OCI-LY3 (cell line): ENCODE results near the gene RHOD.
A peak's percentile ranks its signal among the peaks of the same experiment; 100 is the strongest.

Experiments
- H2AFZ ChIP-seq: fragments of 200-600, 300-600 bp; shearing (Covaris generic); 2 replicates; pipeline ENCODE4 v1.6.0; 2014; ENCODE audit warnings: antibody characterized with exemption, low read depth, low read length
- H3K27ac ChIP-seq: fragments of 200-600, 300-600 bp; sonication (generic); 2 replicates; pipeline ENCODE4 v1.5.1; 2014; ENCODE audit warnings: mild to moderate bottlenecking, low read length, moderate library complexity, mixed read lengths
- H3K27me3 ChIP-seq: fragments of 200-600, 300-600 bp; sonication (generic); 2 replicates; pipeline ENCODE4 v1.6.1; 2014; ENCODE audit warnings: low read depth, low read length, mixed read lengths
- H3K36me3 ChIP-seq: fragments of 200-600, 300-600 bp; sonication (generic); replicated peaks from 2 replicates; pipeline ENCODE3; 2014; ENCODE audit warnings: low read depth, low read length, mixed read lengths
- H3K4me1 ChIP-seq: fragments of 300-600, 200-600 bp; sonication (generic); 2 replicates; pipeline ENCODE4 v1.6.1; 2014; ENCODE audit warnings: low read length, mixed read lengths
- H3K4me2 ChIP-seq: fragments of 200-600, 300-600 bp; sonication (generic); 2 replicates; pipeline ENCODE4 v1.6.1; 2014; ENCODE audit warnings: low read length, mixed read lengths
- H3K4me3 ChIP-seq: fragments of 300-600, 200-600 bp; sonication (generic); 2 replicates; pipeline ENCODE4 v1.5.1; 2014; ENCODE audit warnings: antibody characterized with exemption, mild to moderate bottlenecking, low read length, moderate library complexity
- H3K79me2 ChIP-seq: fragments of 300-600, 200-600 bp; shearing (Covaris generic); 2 replicates; pipeline ENCODE4 v1.6.1; 2014; ENCODE audit warnings: mild to moderate bottlenecking, low read length, mixed read lengths
- H3K9ac ChIP-seq: fragments of 300-600, 200-600 bp; shearing (Covaris generic); 2 replicates; pipeline ENCODE4 v1.6.0; 2014; ENCODE audit warnings: mild to moderate bottlenecking, low read length, moderate library complexity
- H3K9me3 ChIP-seq: fragments of 200-600, 300-600 bp; shearing (Covaris generic); 2 replicates; pipeline ENCODE4 v1.6.1; 2014; ENCODE audit warnings: low read length, mixed read lengths; ENCODE audit not compliant: insufficient read depth
- H4K20me1 ChIP-seq: fragments of 200-600, 300-600 bp; sonication (generic); 2 replicates; pipeline ENCODE4 v1.6.1; 2016; ENCODE audit warnings: low read length, mixed read lengths; ENCODE audit not compliant: insufficient read depth
- EZH2phosphoT487 ChIP-seq: fragments of 200-600 bp; shearing (Covaris generic); IDR thresholded peaks from 2 replicates; pipeline ENCODE4 v1.6.1; 2018; ENCODE audit warnings: antibody characterized with exemption, mixed run types, low read depth
- TF ChIP-seq, protein P1 (sequence below): fragments of 200-600, 300-600 bp; sonication (generic); IDR thresholded peaks from 2 replicates; pipeline ENCODE4 v1.5.1; 2014; ENCODE audit warnings: antibody characterized with exemption, low read length, low read depth

Gene RHOD

GRCh38 chr11:67118181-67118766 lies 61.6 kb downstream of the RHOD start:
- Histone ChIP-seq H3K4me2 (peak overlapping the region; percentile 82), H4K20me1 (peaks cover 19% of the 10 kb centered on the region), H3K4me3 (peak overlapping the region; percentile 83), H3K9ac (peak overlapping the region; percentile 96), H3K27me3 (no peaks in the 10 kb centered on the region), H3K79me2 (peaks cover 56% of the 10 kb centered on the region), H3K27ac (peak overlapping the region; percentile 88), H3K9me3 (no peaks in the 10 kb centered on the region), H2AFZ (no peak overlapping the region), H3K36me3 (peaks cover 22% of the 10 kb centered on the region), H3K4me1 (peaks cover 51% of the 10 kb centered on the region)
- TF ChIP-seq, protein P1, sequence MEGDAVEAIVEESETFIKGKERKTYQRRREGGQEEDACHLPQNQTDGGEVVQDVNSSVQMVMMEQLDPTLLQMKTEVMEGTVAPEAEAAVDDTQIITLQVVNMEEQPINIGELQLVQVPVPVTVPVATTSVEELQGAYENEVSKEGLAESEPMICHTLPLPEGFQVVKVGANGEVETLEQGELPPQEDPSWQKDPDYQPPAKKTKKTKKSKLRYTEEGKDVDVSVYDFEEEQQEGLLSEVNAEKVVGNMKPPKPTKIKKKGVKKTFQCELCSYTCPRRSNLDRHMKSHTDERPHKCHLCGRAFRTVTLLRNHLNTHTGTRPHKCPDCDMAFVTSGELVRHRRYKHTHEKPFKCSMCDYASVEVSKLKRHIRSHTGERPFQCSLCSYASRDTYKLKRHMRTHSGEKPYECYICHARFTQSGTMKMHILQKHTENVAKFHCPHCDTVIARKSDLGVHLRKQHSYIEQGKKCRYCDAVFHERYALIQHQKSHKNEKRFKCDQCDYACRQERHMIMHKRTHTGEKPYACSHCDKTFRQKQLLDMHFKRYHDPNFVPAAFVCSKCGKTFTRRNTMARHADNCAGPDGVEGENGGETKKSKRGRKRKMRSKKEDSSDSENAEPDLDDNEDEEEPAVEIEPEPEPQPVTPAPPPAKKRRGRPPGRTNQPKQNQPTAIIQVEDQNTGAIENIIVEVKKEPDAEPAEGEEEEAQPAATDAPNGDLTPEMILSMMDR = no peak
- TF ChIP-seq EZH2phosphoT487 = no peak

GRCh38 chr11:67118801-67119584 lies 62.3 kb downstream of the RHOD start, which contains the start of gene KDM2A:
Gene KDM2A (plus strand): TSS chr11:67119263. CDS start chr11:67121317, 2,054 bp downstream.
- Histone ChIP-seq H3K4me3 (peak within 1 kb of the TSS; percentile 84), H3K27ac (peak within 1 kb of the TSS; percentile 90), H3K4me1 (peaks cover 49% of the 10 kb centered on the region), H4K20me1 (peaks cover 25% of the 10 kb centered on the region), H3K9me3 (no peaks in the 10 kb centered on the region), H2AFZ (no peak within 1 kb of the TSS), H3K9ac (peak within 1 kb of the TSS; percentile 96), H3K4me2 (peak within 1 kb of the TSS; percentile 82), H3K79me2 (peaks cover 64% of the 10 kb centered on the region), H3K36me3 (peaks cover 25% of the 10 kb centered on the region), H3K27me3 (no peaks in the 10 kb centered on the region)
- no peak for TF ChIP-seq EZH2phosphoT487
- TF ChIP-seq, protein P1 = no peak

GRCh38 chr11:67119585-67120391 lies 63.1 kb downstream of the RHOD start:
- peak overlapping the region; percentile 90 for H3K27ac ChIP-seq
- H3K9ac ChIP-seq = peak overlapping the region; percentile 90
- no peaks in the 10 kb centered on the region for H3K9me3 ChIP-seq
- H3K79me2 ChIP-seq = peaks cover 71% of the 10 kb centered on the region
- no peak overlapping the region for H2AFZ ChIP-seq
- TF ChIP-seq EZH2phosphoT487 = no peak
- TF ChIP-seq, protein P1 = no peak
- peaks cover 25% of the 10 kb centered on the region for H3K36me3 ChIP-seq
- H3K4me2 ChIP-seq = peak overlapping the region; percentile 81
- H4K20me1 ChIP-seq = peaks cover 32% of the 10 kb centered on the region
- H3K4me3 ChIP-seq = peak overlapping the region; percentile 84
- no peaks in the 10 kb centered on the region for H3K27me3 ChIP-seq
- H3K4me1 ChIP-seq = peaks cover 43% of the 10 kb centered on the region

DNA sequence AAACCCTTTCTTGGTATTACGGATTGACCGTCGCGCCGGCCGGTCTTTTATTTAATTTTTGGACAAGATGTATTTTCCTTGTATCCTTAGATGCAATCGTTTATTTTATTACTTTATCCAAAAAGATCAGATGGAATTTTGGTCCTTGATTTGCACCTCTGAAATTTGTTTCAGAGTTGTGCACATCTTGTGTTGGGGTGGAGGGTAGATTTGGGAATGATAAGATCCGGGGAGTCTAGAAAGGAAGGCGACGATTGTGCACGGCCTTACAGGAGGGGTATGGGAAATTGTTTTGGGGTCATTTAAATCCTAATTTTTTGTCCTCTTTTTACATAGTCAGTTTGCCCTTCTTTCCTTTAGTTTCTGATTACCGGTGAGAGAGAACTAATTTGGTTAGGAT lies 63.8 kb downstream of the RHOD start:
- Histone ChIP-seq H3K4me3 (peak overlapping the region; percentile 84), H3K4me1 (peaks cover 37% of the 10 kb centered on the region), H3K27me3 (no peaks in the 10 kb centered on the region), H3K27ac (peak overlapping the region; percentile 90), H3K9me3 (no peaks in the 10 kb centered on the region), H3K79me2 (peaks cover 78% of the 10 kb centered on the region), H3K36me3 (peaks cover 28% of the 10 kb centered on the region), H3K4me2 (peak overlapping the region; percentile 81), H2AFZ (no peak overlapping the region), H4K20me1 (peaks cover 38% of the 10 kb centered on the region), H3K9ac (peak overlapping the region; percentile 90)
- no peak for TF ChIP-seq EZH2phosphoT487
- TF ChIP-seq, protein P1 = no peak
